Stomach (tissue), 9 donors: ENCODE measurements around the gene ANKRD44. TPM values are rescaled to one million over a fixed set of nuclear protein-coding genes. Genes with fewer than 3 reads are reported as not detected.
A peak's percentile ranks its signal among the peaks of the same experiment; 100 is the strongest.
"Not testable (repeated sequence)": the region's sequence is repeated elsewhere in the genome, so short reads cannot be mapped to it uniquely, and the experiment has no call there.

Source experiments
- DNase-seq, 2 donors: peaks; one replicate each; pipeline versions ENCODE4 v3.0.0 to v3.0.0-alpha.2; 2013 to 2019
- H3K27ac ChIP-seq, 5 donors: fragments of 200-600 bp in 4 of 5; sonication (generic) in 4 of 5; one replicate each; pipeline ENCODE4 v1.5.1; 2013 to 2019; ENCODE audit warnings: mild to moderate bottlenecking in 1 of 5, moderate library complexity in 1 of 5
- H3K27me3 ChIP-seq, 3 donors: fragments of 200-600 bp; sonication (generic); one replicate each; pipeline ENCODE4 v1.5.1; 2017 to 2019; ENCODE audit warnings: mixed run types in 1 of 3
- H3K36me3 ChIP-seq, 4 donors: fragments of 200-600 bp; sonication (generic); 1 replicate in 3 of 4; 2 replicates in 1 of 4; pipeline ENCODE4 v1.5.1; 2016 to 2019
- H3K4me1 ChIP-seq, 4 donors: fragments of 200-600 bp; sonication (generic); one replicate each; pipeline ENCODE4 v1.5.1; 2016 to 2019
- H3K4me3 ChIP-seq, 4 donors: fragments of 200-600 bp; sonication (generic) in 3 of 4; one replicate each; pipeline ENCODE4 v1.5.1; 2016 to 2019; ENCODE audit warnings: mild to moderate bottlenecking in 1 of 4
- H3K9me3 ChIP-seq, 4 donors: fragments of 200-600 bp; sonication (generic); one replicate each; pipeline ENCODE4 v1.5.1; 2016 to 2019
- CTCF ChIP-seq, 7 experiments: fragments of 450-650 bp in 4 of 7; fragments of 200-600 bp in 3 of 7; sonication (generic) in 3 of 7; IDR thresholded peaks; one replicate each; pipeline ENCODE4 v1.5.1; 2016 to 2019; ENCODE audit warnings: antibody characterized with exemption in 7 of 7, control low read depth in 2 of 7, mild to moderate bottlenecking in 1 of 7
- EP300 ChIP-seq: sonication (generic); formaldehyde crosslinking; IDR thresholded peaks from one replicate; pipeline ENCODE4 v1.6.1; 2017; ENCODE audit warnings: antibody characterized with exemption
- POLR2A ChIP-seq, 4 donors: fragments of 450-650 bp; IDR thresholded peaks; one replicate each; pipeline ENCODE4 v1.6.1; 2016; ENCODE audit warnings: antibody characterized with exemption in 4 of 4, control low read depth in 2 of 4, mild to moderate bottlenecking in 1 of 4, moderate library complexity in 1 of 4
- POLR2AphosphoS5 ChIP-seq, 3 donors: sonication (generic); formaldehyde crosslinking; IDR thresholded peaks; one replicate each; pipeline ENCODE4 v1.6.1; 2016; ENCODE audit warnings: antibody characterized with exemption in 3 of 3
- whole genome bisulfite sequencing, 5 donors: extraction: QIAGEN DNeasy Blood & Tissue Kit in 3 of 5; methylation state at CpG; one replicate each; pipeline versions ENCODE4 v1.1.5 to v1.1.7; 2013 to 2018; 5-methylcytosine and 5-hydroxymethylcytosine counted together
- intact Hi-C: fragments of 100-400 bp; cut with DNase I; formaldehyde crosslinking; loops from one replicate; pipeline ENCODE4 v1.15.1; 2023; ENCODE audit warnings: low total_unique reads
- polyA plus RNA-seq, 3 donors: library from polyadenylated mRNA; stranded (reverse); fragments of 200-250 nt; gene quantifications; one replicate each; pipeline ENCODE4 v1.2.3, GENCODE V29; 2013
- total RNA-seq, 5 donors: library from RNA; depleted of rRNA; stranded (reverse); fragments of >200 nt; gene quantifications; one replicate each; pipeline versions ENCODE4 v1.1.0 to v1.2.3, GENCODE V29; 2014 to 2016
- donor health status: healthy with polysubstance abuse.
- donor health status: Bipolar disorder and iron deficiency.
- donor health status: healthy.

ANKRD44 gene
- total and polyA plus RNA-seq, 8 donors = 1.2 to 58.4 (median 7.0) TPM

GRCh38 chr2:197024206-197024605 is 286.4 kb downstream of the ANKRD44 start:
- intact Hi-C loops = no loop called here
- peaks cover 0 to 35% (median 29%) of the 10 kb centered on the region in 4 donors for H3K36me3 ChIP-seq
- 46 to 76% (median 72%) methylated on average over 2 of the region's 2 CpGs for WGBS, 5 donors
- no peaks in the 10 kb centered on the region for H3K27me3 ChIP-seq
- no peaks in the 10 kb centered on the region for H3K9me3 ChIP-seq
- TF ChIP-seq EP300 = no peak
- TF ChIP-seq POLR2AphosphoS5 (IDR thresholded peaks at IDR 0.05) = no peak
- no peak for TF ChIP-seq POLR2A (IDR thresholded peaks at IDR 0.05)
- no peak for TF ChIP-seq CTCF (IDR thresholded peaks at IDR 0.05)
- H3K27ac ChIP-seq = no peak overlapping the region
- no peaks in the 10 kb centered on the region for H3K4me1 ChIP-seq
- H3K4me3 ChIP-seq = no peak overlapping the region
- peak in 1 of 2 donors; percentile 50 for DNase-seq

GRCh38 chr2:197020921-197021320 is 289.7 kb downstream of the ANKRD44 start:
- DNase-seq, intact Hi-C loops: not testable (repeated sequence)
- WGBS, 5 donors = 82 to 98% (median 97%) methylated on average over 2 of the region's 2 CpGs

GRCh38 chr2:197013098-197013497 is 297.5 kb downstream of the ANKRD44 start:
- intact Hi-C loops = no loop called here
- H3K4me1 ChIP-seq = peaks cover 0 to 6% (median 0%) of the 10 kb centered on the region in 4 donors
- H3K27ac ChIP-seq = no peak overlapping the region
- WGBS, 5 donors = 94 to 100% (median 97%) methylated on average over 2 of the region's 2 CpGs
- H3K4me3 ChIP-seq = no peak overlapping the region
- no peaks in the 10 kb centered on the region for H3K9me3 ChIP-seq
- TF ChIP-seq POLR2AphosphoS5 (IDR thresholded peaks at IDR 0.05) = no peak
- no peak for TF ChIP-seq CTCF (IDR thresholded peaks at IDR 0.05)
- no peak for TF ChIP-seq POLR2A (IDR thresholded peaks at IDR 0.05)
- no peak for TF ChIP-seq EP300
- no peaks in the 10 kb centered on the region for H3K27me3 ChIP-seq
- peaks cover 0 to 27% (median 22%) of the 10 kb centered on the region in 4 donors for H3K36me3 ChIP-seq
- no peak for DNase-seq

More at GRCh38 chr2:197020921-197021320, 289.7 kb downstream of the ANKRD44 start:
- not testable (repeated sequence) for H3K9me3 ChIP-seq, H3K4me3 ChIP-seq, H3K4me1 ChIP-seq, H3K27ac ChIP-seq, H3K27me3 ChIP-seq
- H3K36me3 ChIP-seq = peaks cover 0 to 35% (median 27%) of the 10 kb centered on the region in 4 donors

- 42 to 50% (median 45%) methylated on average over 5 of the region's 5 CpGs for WGBS, 5 donors
- intact Hi-C loops = no loop called here
- H3K27me3 ChIP-seq = no peaks in the 10 kb centered on the region
- peaks cover 0 to 36% (median 27%) of the 10 kb centered on the region in 4 donors for H3K36me3 ChIP-seq
- peaks cover 0 to 6% (median 0%) of the 10 kb centered on the region in 4 donors for H3K4me1 ChIP-seq
- no peaks in the 10 kb centered on the region for H3K9me3 ChIP-seq
- H3K27ac ChIP-seq = no peak overlapping the region
- DNase-seq = peak in 1 of 2 donors; percentile 74
- H3K4me3 ChIP-seq = no peak overlapping the region
- TF ChIP-seq CTCF (IDR thresholded peaks at IDR 0.05) (peak in 5 of 7 experiments; percentile 34 to 71 (median 57)), POLR2AphosphoS5 (IDR thresholded peaks at IDR 0.05) (no peak), EP300 (no peak), POLR2A (IDR thresholded peaks at IDR 0.05) (no peak)
Measured at GRCh38 chr2:197011801-197012641, 298.6 kb downstream of the ANKRD44 start.

- Histone ChIP-seq H3K4me3 (no peak overlapping the region), H3K9me3 (no peaks in the 10 kb centered on the region), H3K36me3 (peaks cover 0 to 43% (median 36%) of the 10 kb centered on the region in 4 donors), H3K4me1 (peaks cover 0 to 17% (median 4%) of the 10 kb centered on the region in 4 donors), H3K27me3 (no peaks in the 10 kb centered on the region), H3K27ac (no peak overlapping the region)
- intact Hi-C loops = no loop called here
- DNase-seq = no peak
- 80 to 83% (median 83%) methylated on average over 2 of the region's 2 CpGs for WGBS, 5 donors
- TF ChIP-seq EP300 = no peak
Measured at GRCh38 chr2:197011021-197011417, 299.6 kb downstream of the ANKRD44 start.
